Right lobe of liver (tissue), 4 donors: Measurements from ENCODE around the gene UGP2.

ENCODE experiments used
- CTCF ChIP-seq, 4 donors: fragments of 200-600 bp in 3 of 4; fragments of 450-650 bp in 1 of 4; IDR thresholded peaks; one replicate each; pipeline versions ENCODE4 v1.5.1 to v1.8.0; 2016 to 2022; ENCODE audit warnings: antibody characterized with exemption in 4 of 4, mild to moderate bottlenecking in 2 of 4
- POLR2A ChIP-seq: fragments of 450-650 bp; IDR thresholded peaks from one replicate; pipeline ENCODE4 v1.6.1; 2017; ENCODE audit warnings: antibody characterized with exemption, mild to moderate bottlenecking
- donor health status: DM: no; HTN: no; CAD: no.
- donor health status: DM: no; HTN: no; CAD: no.
- donor health status: DM: no; HTN: yes; CAD: no.

GRCh38 chr2:63853527-63854310 lies 12.0 kb downstream of the UGP2 start:
- TF ChIP-seq POLR2A (no peak), CTCF (IDR thresholded peaks at IDR 0.05) (no peak)
